ENCODE data around the gene AIFM2. TPM values are rescaled to one million over a fixed set of nuclear protein-coding genes. Genes with fewer than 3 reads are reported as not detected.

Gene AIFM2
- total and polyA plus RNA-seq, 10 of the 15 experiments (the other 5 are each of a cell fraction or from before 2014, with no cell fraction given) = 4.5 to 30.8 (median 15.6) TPM

DNA sequence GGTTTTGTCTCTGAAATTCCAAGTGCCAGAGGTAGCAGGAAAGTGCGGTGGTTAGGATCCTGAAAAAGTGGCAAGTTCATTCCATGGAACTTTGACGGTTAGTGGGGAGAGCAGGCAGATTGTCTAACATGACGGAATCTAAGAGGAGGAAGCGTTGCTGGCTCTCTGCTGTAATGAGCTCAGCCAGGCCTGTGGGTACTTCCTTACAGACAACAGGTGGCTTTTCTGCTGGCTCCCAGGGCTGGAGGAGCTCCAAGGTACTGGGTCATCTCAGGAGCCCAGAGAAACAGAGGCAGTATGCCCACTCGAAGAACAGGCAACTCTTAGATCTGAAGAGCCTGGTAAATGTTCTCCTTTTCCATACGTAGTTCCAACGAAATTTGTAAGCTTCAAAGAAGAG lies 3.1 kb upstream of the AIFM2 start:
- CTCF ChIA-PET = interaction anchor here (1.2 to 2.3 kb wide), 3 partner anchors 10 to 87 kb away, joined by 3 to 16 read pairs (median 14); partner anchors contain the start of gene TYSND1
- H3K4me2 ChIP-seq (ENCODE audit: control insufficient read depth, insufficient read depth) = no peak overlapping the region
- RAD21 ChIA-PET (ENCODE audit: unreplicated experiment) = no interaction called here
- peaks cover 28% of the 10 kb centered on the region for H3K79me2 ChIP-seq (ENCODE audit: control insufficient read depth, insufficient read depth, low read length)
- ATAC-seq (no peak), FAIRE-seq (no peak), DNase-seq (ENCODE audit: low read depth, low spot score) (no peak)
- H3K27me3 ChIP-seq (replicated peaks in 1 of 2; ENCODE audit: control insufficient read depth in 2 of 2, insufficient read depth in 2 of 2, low read length in 1 of 2) = no peaks in the 10 kb centered on the region
- no peak overlapping the region for H3K9ac ChIP-seq (ENCODE audit: control insufficient read depth, insufficient read depth, low read length)
- intact Hi-C loops (cut with micrococcal nuclease; ENCODE audit: unreplicated experiment) = no loop called here
- POLR2A ChIA-PET = interaction anchor here (1.2 kb wide), 1 partner anchor 8 kb away, joined by 5 read pairs; no protein-coding TSS in a partner anchor
- no peak for TF ChIP-seq MEF2A (IDR thresholded peaks at IDR 0.05; ENCODE audit: insufficient read depth, low read depth, low read length)
- TF ChIP-seq IRF3 (IDR thresholded peaks at IDR 0.05) = no peak
- TF ChIP-seq, protein P1, sequence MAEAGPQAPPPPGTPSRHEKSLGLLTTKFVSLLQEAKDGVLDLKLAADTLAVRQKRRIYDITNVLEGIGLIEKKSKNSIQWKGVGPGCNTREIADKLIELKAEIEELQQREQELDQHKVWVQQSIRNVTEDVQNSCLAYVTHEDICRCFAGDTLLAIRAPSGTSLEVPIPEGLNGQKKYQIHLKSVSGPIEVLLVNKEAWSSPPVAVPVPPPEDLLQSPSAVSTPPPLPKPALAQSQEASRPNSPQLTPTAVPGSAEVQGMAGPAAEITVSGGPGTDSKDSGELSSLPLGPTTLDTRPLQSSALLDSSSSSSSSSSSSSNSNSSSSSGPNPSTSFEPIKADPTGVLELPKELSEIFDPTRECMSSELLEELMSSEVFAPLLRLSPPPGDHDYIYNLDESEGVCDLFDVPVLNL (IDR thresholded peaks at IDR 0.05; ENCODE audit: low read depth, low read length) = no peak
- no peak overlapping the region for H3K27ac ChIP-seq (ENCODE audit: control insufficient read depth, insufficient read depth)
- in situ Hi-C loops (cut with MboI) = no loop called here
- 0 out of 4 replicates have a peak, but pooled peaks cover 0 to 2% of the 10 kb centered on the region in 2 experiments for H3K36me3 ChIP-seq (ENCODE audit: control insufficient read depth in 2 of 2, insufficient read depth in 2 of 2, low read length in 1 of 2)
- no TSS peak for BruUV-seq (replicated peaks)
- H3K4me3 ChIP-seq = no peak overlapping the region
- WGBS (ENCODE audit: insufficient coverage, insufficient replicate concordance, low lambda C conversion rate, missing lambda C conversion rate) = 83% methylated on average over 7 of the region's 7 CpGs
- no peaks in the 10 kb centered on the region for H4K20me1 ChIP-seq (ENCODE audit: control insufficient read depth, insufficient read depth)
- SMC1A ChIA-PET (ENCODE audit: uncharacterized antibody, unreplicated experiment) = interaction anchor here (1.2 to 1.8 kb wide), 3 partner anchors 11 to 28 kb away, joined by 3 to 5 read pairs (median 4); partner anchors contain the start of gene TYSND1
- H3K9me3 ChIP-seq (replicated peaks; ENCODE audit: control insufficient read depth, insufficient read depth, low read length) = no peaks in the 10 kb centered on the region
- H2AFZ ChIP-seq (ENCODE audit: control insufficient read depth, low read depth, low read length) = no peak overlapping the region
- H3K4me1 ChIP-seq (ENCODE audit: control insufficient read depth, insufficient read depth, low read length) = peaks cover 12% of the 10 kb centered on the region

DNA sequence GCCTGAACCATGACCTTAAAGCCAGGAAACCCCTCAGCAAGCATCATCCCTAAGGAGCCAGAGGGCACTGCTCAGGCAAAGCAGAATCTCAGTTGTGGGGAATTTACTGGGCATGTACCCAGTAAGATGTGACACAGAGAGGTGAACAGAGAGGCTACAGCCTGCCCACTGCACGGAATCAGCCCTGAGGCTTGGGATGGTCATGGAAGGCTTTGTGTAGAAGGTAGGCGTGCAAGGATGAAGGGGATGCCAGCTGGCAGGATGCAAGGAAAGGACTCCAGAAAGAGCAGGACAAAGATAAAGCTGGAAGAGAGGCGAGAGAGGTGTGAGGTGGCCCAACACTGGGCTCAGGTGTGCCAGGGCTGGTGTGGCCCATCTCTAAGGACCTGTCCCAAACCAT lies 2.4 kb upstream of the AIFM2 start:
- H3K27ac ChIP-seq (ENCODE audit: control insufficient read depth, insufficient read depth) = no peak overlapping the region
- BruUV-seq (replicated peaks) = no TSS peak
- H3K79me2 ChIP-seq (ENCODE audit: control insufficient read depth, insufficient read depth, low read length) = peaks cover 29% of the 10 kb centered on the region
- H3K27me3 ChIP-seq (replicated peaks in 1 of 2; ENCODE audit: control insufficient read depth in 2 of 2, insufficient read depth in 2 of 2, low read length in 1 of 2) = no peaks in the 10 kb centered on the region
- FAIRE-seq (no peak), DNase-seq (ENCODE audit: low read depth, low spot score) (no peak), ATAC-seq (no peak)
- RAD21 ChIA-PET (ENCODE audit: unreplicated experiment) = no interaction called here
- no peak overlapping the region for H3K4me2 ChIP-seq (ENCODE audit: control insufficient read depth, insufficient read depth)
- SMC1A ChIA-PET (ENCODE audit: uncharacterized antibody, unreplicated experiment) = no interaction called here
- H3K4me1 ChIP-seq (ENCODE audit: control insufficient read depth, insufficient read depth, low read length) = peaks cover 12% of the 10 kb centered on the region
- H3K9me3 ChIP-seq (replicated peaks; ENCODE audit: control insufficient read depth, insufficient read depth, low read length) = no peaks in the 10 kb centered on the region
- no peak overlapping the region for H2AFZ ChIP-seq (ENCODE audit: control insufficient read depth, low read depth, low read length)
- POLR2A ChIA-PET = interaction anchor here (1.2 to 1.9 kb wide), 2 partner anchors 8 to 11 kb away, joined by 5 to 8 read pairs; partner anchors contain the start of gene TYSND1
- in situ Hi-C loops (cut with MboI) = no loop called here
- intact Hi-C loops (cut with micrococcal nuclease; ENCODE audit: unreplicated experiment) = no loop called here
- WGBS (ENCODE audit: insufficient coverage, insufficient replicate concordance, low lambda C conversion rate, missing lambda C conversion rate) = 95% methylated on average over 3 of the region's 3 CpGs
- CTCF ChIA-PET = interaction anchor here (1.4 to 2.3 kb wide), 3 partner anchors 10 to 18 kb away, joined by 3 to 18 read pairs (median 16); partner anchors contain the start of gene TYSND1
- H3K4me3 ChIP-seq = no peak overlapping the region
- no peaks in the 10 kb centered on the region for H4K20me1 ChIP-seq (ENCODE audit: control insufficient read depth, insufficient read depth)
- no peak overlapping the region for H3K9ac ChIP-seq (ENCODE audit: control insufficient read depth, insufficient read depth, low read length)
- H3K36me3 ChIP-seq (ENCODE audit: control insufficient read depth in 2 of 2, insufficient read depth in 2 of 2, low read length in 1 of 2) = 0 out of 4 replicates have a peak, but pooled peaks cover 0 to 2% of the 10 kb centered on the region in 2 experiments
- TF ChIP-seq ZZZ3 (IDR thresholded peaks at IDR 0.05; ENCODE audit: control insufficient read depth, insufficient read length, low read depth) (no peak), ZNF274 (IDR thresholded peaks at IDR 0.05; ENCODE audit: insufficient read depth, insufficient read length) (no peak), ATF7 (IDR thresholded peaks at IDR 0.05; ENCODE audit: low read depth) (no peak), ZBTB4 (CRISPR knock-in tag; IDR thresholded peaks at IDR 0.05) (no peak), IRF3 (IDR thresholded peaks at IDR 0.05) (no peak), NRF1 (conservative IDR thresholded peaks at IDR 0.05; ENCODE audit: low read depth, low read length) (no peak), KLF5 (IDR thresholded peaks at IDR 0.05; ENCODE audit: partially characterized antibody) (no peak), STAT1 (conservative IDR thresholded peaks at IDR 0.05) (no peak)

Data from GM12878 (cell line).